Kidney glomerular epithelial cell (primary cell): ENCODE measurements around the gene PRUNE2.
A peak's percentile ranks its signal among the peaks of the same experiment; 100 is the strongest.
"Not testable (repeated sequence)": the region's sequence is repeated elsewhere in the genome, so short reads cannot be mapped to it uniquely, and the experiment has no call there.

Experiments used
- DNase-seq: peaks from one replicate; lab custom pipeline; 2025; lab: John Stamatoyannopoulos, UW

PRUNE2 gene

DNA sequence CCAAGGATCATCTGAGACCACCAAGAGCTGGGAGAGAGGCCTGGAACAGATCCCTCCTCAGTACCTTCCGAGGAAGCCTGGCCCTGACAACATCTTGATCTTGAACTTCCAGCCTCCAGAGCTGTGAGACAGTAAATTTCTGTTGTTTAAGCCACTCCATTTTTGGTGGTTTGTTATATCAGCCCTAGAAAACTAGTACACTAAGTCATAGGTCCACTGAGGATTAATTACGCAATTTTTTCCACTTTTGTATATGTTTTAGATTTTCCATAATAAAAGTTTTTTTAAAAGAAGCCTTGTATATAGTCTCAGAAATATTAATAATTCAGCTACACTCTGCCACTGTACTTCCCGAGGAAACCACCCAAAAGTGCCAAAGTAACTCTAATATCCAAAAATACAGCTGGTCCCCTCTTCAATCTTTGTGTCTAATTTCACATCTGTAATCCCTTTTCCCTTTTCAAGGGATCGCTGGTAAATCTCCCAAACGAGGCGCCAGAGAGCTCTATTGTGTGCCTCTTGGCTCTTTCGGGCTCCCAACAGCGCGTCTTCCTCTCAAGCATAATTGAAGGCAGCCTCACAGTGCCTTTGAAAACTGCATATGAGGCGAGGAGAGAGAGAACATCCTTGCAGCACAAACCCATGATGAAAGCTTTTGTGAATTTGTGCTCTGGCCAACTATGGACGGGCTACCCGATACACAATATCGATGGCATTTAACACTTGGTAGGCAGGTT, 32.7 kb downstream of the PRUNE2 start:
- DNase-seq = no peak

DNA sequence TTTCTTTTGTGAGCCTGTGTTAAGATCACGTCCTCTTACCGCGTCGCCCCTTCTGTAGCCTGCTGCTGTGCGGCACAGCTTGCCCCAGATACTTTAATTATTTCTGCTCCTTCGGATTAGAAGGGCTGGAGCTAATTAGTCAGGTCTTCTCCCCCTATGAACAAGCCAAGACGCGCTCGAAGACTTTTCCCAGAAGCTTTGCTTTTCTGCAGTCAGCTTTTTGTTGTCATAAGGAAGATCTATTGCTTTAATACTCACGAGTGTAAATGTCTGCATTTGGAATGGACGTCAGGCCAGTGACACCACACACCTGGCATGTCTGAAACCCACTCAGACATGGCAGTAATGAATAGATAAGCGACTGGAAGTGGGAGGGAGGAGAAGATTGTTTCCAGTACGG, 37.0 kb downstream of the PRUNE2 start:
- peak; percentile 43 for DNase-seq

- DNase-seq = peak; percentile 91
Observed at GRCh38 chr9:76866689-76867088, 39.2 kb downstream of the PRUNE2 start.

- DNase-seq = no peak
Observed at GRCh38 chr9:76863832-76864231, 42.1 kb downstream of the PRUNE2 start.

DNA sequence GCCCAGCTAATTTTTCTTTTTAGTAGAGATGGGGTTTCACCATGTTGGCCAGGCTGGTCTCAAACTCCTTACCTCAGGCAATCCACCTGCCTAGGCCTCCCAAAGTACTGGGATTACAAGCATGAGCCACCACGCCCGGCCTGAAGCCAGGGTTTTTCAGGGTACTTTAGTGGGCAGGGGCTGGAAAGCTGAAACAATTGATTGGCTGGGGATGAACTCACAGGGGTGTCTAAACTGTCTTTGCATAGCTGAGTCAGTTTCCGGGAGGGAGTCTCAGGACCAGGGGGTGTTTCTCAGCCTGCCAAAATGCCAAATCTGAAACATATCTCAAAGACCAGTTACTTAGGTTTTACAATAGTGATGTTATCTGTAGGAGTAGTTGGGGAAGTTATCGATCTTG, 46.1 kb downstream of the PRUNE2 start:
- no peak for DNase-seq

GRCh38 chr9:76858248-76858647, 47.7 kb downstream of the PRUNE2 start:
- not testable (repeated sequence) for DNase-seq

DNA sequence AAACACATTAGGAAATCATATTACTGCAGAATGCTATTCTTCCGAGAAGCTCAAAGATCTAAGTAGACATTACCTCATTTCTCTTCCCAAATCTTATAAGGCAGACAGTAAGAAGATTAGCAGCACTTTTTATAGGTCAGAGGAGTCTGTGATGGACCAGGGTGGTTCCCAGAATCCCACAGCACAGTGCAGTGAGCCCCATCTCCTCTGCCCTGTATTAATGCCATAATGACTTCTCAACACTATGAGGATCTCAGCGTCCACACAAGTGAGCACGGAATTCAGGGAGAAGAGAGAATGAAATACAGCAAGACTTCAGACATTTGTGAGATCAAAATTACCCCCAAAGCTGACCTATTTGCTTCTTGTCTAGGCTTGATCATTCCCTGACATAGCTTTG, 49.9 kb downstream of the PRUNE2 start:
- DNase-seq = no peak

GRCh38 chr9:76855015-76855414, 50.9 kb downstream of the PRUNE2 start:
- DNase-seq = no peak

DNA sequence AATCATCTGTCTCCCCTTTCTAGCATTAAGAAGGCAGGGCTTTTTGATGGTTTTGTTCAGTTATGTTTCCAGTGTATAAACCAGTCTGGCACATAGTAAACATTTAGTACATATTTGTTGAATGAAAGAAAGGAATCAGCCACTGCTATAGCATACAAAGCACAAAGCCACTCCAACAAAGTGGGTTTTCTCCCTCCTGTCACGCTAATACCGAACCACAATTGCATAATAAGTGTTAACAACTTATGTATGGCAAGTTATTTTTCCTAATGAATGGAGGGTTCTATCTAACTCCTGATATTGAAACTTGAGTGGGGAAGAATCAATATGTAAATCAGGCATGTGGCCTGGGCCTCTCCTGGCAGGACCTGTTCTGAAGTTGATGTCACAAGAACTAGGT, 53.9 kb downstream of the PRUNE2 start:
- DNase-seq = no peak

DNA sequence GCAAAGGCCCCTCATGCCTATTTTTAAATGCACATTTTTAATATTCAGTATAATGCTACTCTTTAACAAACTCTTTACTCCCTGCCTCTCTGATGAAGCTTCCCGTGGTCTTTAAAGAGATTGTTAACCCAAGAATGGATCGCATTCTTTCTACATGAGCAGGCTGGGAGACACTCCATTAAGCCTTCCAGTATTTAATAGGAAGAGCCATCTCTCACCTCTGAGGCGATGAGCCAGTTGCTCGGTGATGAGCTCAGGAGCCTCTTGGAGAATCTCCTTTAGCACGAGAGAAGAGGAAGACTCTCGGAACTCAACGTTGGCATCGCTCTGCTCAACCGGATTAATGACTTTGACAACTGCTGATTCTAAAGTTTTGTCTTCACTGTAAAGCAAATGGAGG, 59.6 kb downstream of the PRUNE2 start:
- no peak for DNase-seq

GRCh38 chr9:76845254-76845653, 60.7 kb downstream of the PRUNE2 start:
- no peak for DNase-seq

- peak; percentile 77 for DNase-seq
Observed at GRCh38 chr9:76835571-76836283, 70.2 kb downstream of the PRUNE2 start.

DNA sequence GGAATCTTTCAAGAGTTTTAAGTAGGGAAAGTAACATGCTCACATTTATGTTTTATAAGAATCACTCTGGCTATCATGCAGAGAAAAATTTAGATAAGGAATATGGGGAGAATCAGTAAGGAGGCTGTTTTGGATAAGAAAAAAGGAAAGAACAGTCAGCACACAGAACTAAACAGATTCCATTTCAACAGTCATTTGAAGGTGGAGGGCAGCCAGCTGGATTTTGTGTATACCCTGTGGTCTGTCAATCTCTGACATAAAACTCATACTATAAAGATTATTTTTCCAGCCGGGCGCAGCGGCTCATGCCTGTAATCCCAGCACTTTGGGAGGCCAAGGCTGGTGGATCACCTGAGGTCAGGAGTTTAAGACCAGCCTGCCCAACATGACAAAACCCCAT, 77.5 kb downstream of the PRUNE2 start:
- DNase-seq = no peak

GRCh38 chr9:76827296-76828080, 78.4 kb downstream of the PRUNE2 start:
- no peak for DNase-seq

GRCh38 chr9:76820431-76820830, 85.5 kb downstream of the PRUNE2 start:
- no peak for DNase-seq

DNA sequence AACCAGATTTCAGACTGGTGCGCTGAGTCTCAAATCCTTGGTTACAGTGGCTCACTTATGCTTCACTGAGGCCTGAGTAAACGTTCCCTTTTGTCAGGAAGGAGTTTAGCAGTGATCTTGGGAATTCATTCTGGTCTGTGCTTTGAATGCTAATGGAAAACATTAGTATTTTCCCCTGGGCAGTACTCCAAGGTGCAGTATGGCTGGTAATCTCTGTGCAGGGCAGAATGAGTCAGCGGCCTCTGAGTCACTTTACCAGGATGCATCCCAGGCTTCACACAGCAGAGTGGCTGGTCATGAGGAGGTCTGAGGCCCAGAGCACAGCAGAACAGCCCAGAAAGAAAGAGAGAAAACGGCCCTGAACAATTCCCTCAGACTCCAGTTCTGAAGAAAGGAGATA, 87.6 kb downstream of the PRUNE2 start:
- DNase-seq = peak; percentile 95

GRCh38 chr9:76817489-76817888, 88.4 kb downstream of the PRUNE2 start:
- DNase-seq = peak; percentile 46

- DNase-seq = no peak
Observed at GRCh38 chr9:76812591-76812990, 93.3 kb downstream of the PRUNE2 start.

GRCh38 chr9:76810377-76810957, 95.4 kb downstream of the PRUNE2 start:
- peak; percentile 70 for DNase-seq

DNA sequence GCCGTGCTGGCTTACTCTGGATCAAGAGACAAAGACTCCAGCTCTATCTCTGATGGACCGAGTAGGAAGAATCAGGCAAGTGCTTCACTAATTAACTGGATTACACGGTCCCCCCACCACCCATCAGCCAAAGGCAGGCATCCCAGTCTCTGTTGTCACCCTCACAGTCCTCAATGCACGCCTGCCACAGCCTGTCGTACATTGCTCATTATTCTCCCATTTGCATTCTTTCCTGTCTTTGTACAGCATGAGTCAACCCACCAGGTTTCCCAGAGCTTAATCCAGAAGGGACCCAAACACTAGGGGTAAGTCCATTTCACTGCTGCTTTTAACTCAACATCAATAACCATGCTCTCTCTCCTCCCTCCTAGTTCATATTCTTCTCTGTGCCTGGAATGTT, 97.3 kb downstream of the PRUNE2 start:
- no peak for DNase-seq

DNA sequence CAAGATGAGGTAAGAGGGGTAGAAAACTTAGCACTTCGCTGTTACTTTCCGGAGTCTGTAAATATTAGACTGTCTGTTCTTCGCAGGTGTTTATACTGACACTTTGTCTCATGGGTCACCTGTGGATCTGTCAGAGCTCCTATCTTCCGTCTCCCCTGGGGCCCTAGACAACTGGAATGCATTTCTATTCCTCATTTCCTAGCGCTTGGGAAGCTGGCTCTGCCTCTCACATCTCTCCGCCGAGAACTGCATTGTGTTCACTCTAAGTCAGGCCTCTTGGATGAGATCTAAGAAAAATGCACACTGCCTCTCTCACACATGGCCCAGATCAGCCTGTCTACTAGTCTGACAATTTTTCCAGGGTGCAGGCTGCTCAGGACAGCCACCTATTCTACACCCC, 102.2 kb downstream of the PRUNE2 start:
- no peak for DNase-seq

GRCh38 chr9:76803083-76803482, 102.8 kb downstream of the PRUNE2 start:
- DNase-seq = no peak

DNA sequence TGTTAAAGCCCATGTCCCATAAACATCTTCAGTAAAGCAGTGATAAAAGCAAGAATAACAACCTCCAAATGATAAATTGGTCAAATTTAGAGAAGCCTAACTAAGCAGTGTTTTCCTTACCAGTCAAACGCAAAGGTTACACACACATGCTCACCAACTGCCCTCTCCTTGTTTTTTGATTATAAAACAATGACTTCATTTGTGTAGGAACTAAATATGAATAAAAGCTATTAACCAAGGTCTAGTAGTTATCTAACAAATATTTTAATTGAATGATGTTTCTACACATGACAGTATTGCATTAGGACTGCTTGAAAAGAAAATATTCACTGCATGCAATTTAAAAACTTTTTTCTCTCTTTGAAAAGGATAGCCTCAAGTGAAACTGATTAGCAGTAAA, 105.0 kb downstream of the PRUNE2 start:
- no peak for DNase-seq
